ENCODE measurements around the gene TNFRSF21.
"Not testable (repeated sequence)": the region's sequence is repeated elsewhere in the genome, so short reads cannot be mapped to it uniquely, and the experiment has no call there.

Gene TNFRSF21

GRCh38 chr6:47309291-47310130 is at the start of gene TNFRSF21:
Gene TNFRSF21, minus strand, starts transcription at chr6:47309905. Its CDS starts 394 bp downstream, at chr6:47309511.
- DNase-seq (ENCODE audit: low read depth in 3 of 3, low spot score in 1 of 3), result peak; percentile 16 to 65 (median 35)

GRCh38 chr6:47358440-47359225 is 48.9 kb upstream of the TNFRSF21 start:
- DNase-seq (ENCODE audit: low read depth in 3 of 3, low spot score in 1 of 3), result no peak

DNA sequence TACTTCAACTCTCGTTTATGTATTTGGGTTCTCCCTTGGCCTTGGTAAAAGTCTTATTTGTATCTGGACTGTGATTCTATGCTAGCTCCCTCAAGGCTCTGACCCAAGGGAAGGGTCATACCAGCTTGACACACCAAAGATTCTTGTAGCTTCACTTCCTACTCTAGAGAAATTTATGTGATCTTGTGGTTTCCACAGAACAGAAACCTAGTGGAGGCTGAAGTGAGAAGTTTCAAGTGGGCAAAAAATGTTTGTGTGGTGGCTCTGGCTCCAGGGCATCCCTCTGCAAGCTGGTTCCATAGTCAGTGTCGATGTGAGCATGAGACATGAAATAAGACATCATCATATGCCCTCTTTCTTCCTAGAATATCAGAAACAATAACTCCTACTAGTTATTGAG is 48.1 kb upstream of the TNFRSF21 start:
- DNase-seq (ENCODE audit: low read depth in 3 of 3, low spot score in 1 of 3), result no peak

GRCh38 chr6:47355496-47355895 is 45.8 kb upstream of the TNFRSF21 start:
- no peak for DNase-seq (ENCODE audit: low read depth in 3 of 3, low spot score in 1 of 3)

GRCh38 chr6:47353871-47354270 is 44.2 kb upstream of the TNFRSF21 start:
- no peak for DNase-seq (ENCODE audit: low read depth in 3 of 3, low spot score in 1 of 3)

GRCh38 chr6:47352966-47353365 is 43.3 kb upstream of the TNFRSF21 start:
- DNase-seq (ENCODE audit: low read depth in 3 of 3, low spot score in 1 of 3), result no peak

DNA sequence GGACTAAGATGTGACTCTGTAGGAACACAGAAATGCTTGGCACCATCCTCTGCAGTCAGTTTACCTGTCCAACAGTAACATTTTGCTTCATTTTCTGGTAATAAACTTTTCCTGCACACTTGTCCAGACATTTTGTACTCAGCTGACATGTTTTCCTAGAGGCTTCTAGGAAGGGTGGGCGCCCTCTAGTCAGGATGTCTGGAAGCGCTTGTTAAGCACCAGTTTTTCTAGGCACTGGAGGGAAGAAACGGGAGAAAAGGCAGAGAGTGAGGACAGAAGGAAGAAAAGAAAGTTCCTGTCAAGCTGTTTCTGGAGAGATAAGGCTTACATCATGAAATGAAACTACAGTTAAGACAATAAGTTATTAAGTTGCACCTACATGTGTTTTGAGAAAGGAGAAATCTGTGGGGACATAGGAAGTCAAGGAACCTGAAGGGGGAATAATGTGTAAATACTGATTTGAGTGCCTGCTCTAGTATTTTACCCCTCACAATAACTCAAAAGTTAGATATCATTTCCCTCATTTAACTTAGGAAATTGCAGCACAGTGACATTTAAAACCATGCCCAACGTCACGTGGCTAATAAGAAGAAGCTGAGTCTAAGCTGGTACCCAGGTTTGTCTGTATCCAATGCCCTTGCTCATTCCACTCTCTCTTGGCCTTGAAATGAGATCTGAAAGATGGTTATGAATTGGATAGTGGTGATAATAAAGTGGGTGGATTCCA is 42.7 kb upstream of the TNFRSF21 start:
- no peak for DNase-seq (ENCODE audit: low read depth in 3 of 3, low spot score in 1 of 3)

GRCh38 chr6:47351621-47352020 is 41.9 kb upstream of the TNFRSF21 start:
- DNase-seq (ENCODE audit: low read depth in 3 of 3, low spot score in 1 of 3), result no peak

DNA sequence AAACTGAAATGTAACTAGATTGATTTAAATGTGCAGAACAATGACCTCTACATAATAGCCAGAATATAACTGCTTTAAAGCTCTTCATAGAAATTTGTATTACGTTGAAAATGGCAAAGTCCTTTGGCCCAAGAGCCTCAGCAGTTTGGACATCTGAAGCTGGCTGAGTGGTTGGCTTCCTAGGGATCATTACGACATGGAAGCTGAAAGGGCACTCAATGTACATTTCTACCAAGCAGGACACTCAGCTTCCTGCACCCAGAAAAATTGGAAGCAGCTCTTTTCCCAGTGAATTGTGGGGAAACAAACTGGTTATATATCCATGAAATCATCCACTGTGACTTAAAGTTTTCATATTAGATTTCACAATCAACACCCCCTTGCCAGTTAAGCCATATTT is 40.2 kb upstream of the TNFRSF21 start:
- DNase-seq (ENCODE audit: low read depth in 3 of 3, low spot score in 1 of 3), result no peak

GRCh38 chr6:47348316-47348863 is 38.7 kb upstream of the TNFRSF21 start:
- no peak for DNase-seq (ENCODE audit: low read depth in 3 of 3, low spot score in 1 of 3)

DNA sequence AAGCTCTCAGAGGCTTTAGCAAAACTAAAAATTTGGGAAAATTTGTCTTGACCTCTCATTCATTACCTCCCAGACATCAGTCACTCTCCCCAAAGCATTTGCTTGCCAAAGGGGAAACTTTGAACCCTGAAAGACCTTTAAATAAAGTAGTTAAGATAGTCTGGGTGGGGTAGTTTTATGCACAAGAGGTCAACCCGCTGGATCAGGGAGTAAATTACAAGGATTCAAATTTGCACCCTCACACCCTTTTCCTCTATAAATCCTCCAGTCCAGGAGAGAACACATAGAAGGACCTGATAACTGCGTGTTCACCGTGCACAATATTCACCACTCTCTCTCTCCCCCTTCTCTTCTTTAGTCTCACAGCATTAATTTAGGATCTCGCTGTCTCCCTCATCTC is 36.1 kb upstream of the TNFRSF21 start:
- no peak for DNase-seq (ENCODE audit: low read depth in 3 of 3, low spot score in 1 of 3)

DNA sequence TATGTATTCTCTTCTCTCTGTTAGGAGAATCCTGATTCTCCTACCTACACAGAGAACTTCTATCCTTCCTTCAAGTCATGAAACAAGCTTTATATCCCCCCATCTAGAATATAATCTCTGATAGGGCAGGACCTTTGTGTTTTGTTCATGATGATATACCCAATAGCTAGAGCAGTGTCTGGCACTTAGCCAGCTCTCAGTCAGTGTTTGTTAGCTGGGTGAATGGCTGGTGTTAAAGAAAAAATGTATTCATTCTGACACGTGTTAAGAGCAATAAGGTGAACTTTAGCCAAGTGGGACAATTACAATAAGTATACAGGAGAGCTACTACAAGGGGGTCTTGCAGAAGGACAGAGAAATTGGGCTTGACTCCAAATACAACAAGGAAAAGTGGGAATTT is 34.3 kb upstream of the TNFRSF21 start:
- no peak for DNase-seq (ENCODE audit: low read depth in 3 of 3, low spot score in 1 of 3)

GRCh38 chr6:47343600-47343999 is 33.9 kb upstream of the TNFRSF21 start:
- DNase-seq (ENCODE audit: low read depth in 3 of 3, low spot score in 1 of 3), result no peak

DNA sequence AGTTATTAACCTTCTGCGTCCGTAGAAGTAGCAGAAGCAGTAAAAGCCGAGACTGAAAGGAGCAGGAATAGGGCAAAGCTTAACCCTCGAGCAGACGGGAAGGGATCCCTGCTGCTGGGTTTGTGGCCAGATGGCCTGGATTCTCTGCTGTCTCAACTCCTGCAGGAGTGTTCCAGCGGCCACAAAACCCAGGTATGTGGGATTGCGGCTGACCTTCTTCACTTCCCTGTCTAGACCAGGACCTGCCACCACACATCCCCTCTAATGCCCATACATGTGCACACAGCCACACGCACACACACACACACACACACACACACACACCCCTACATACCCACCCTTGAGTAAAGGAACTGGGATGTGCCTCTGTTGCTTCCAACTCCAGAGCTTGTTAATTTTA is 33.1 kb upstream of the TNFRSF21 start:
- DNase-seq (ENCODE audit: low read depth in 3 of 3, low spot score in 1 of 3), result no peak

DNA sequence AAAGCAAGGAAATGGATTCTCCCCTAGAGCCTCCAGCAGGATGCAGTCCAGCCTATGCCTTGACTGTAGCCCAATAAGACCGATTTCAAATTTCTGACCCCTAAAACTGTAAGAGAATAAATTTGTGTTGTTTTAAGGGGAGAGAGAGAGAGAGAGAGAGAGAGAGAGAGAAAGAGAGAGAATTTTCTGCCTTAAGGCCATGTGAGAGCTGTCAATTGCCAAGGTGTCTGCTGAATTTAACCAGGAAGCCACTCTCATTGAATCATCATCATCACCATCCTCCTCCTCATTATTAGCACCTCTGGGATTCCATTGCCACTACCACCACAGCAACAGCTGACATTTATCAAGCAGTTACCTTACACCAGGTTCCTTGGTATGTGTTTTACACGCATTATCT is 27.8 kb upstream of the TNFRSF21 start:
- DNase-seq (ENCODE audit: low read depth in 3 of 3, low spot score in 1 of 3), result no peak

DNA sequence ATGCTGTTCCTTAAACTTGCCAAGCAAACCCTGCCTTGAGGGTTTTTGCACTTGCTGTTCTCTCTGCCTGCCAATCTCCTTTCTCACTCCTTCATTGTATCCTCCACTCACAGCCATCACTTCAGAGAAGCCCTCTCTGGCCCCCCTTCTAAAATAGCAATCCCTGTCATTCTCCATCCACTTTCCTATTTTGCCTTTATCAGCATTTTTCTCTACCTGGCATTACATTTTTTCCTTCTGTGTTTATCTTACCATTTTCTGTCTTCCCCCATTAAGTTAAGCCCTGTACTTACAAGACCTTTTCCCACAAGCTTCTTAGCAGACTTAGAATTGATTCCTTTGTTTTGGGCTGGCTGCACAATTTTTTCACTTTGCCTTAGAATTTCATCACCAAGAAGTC is 26.6 kb upstream of the TNFRSF21 start:
- DNase-seq (ENCODE audit: low read depth in 3 of 3, low spot score in 1 of 3), result no peak

GRCh38 chr6:47335466-47335865 is 25.8 kb upstream of the TNFRSF21 start:
- DNase-seq (ENCODE audit: low read depth in 3 of 3, low spot score in 1 of 3), result no peak

GRCh38 chr6:47334334-47334733 is 24.6 kb upstream of the TNFRSF21 start:
- DNase-seq (ENCODE audit: low read depth in 3 of 3, low spot score in 1 of 3), result no peak

GRCh38 chr6:47328606-47329005 is 18.9 kb upstream of the TNFRSF21 start:
- DNase-seq (ENCODE audit: low read depth in 3 of 3, low spot score in 1 of 3), result not testable (repeated sequence)

GRCh38 chr6:47328139-47328538 is 18.4 kb upstream of the TNFRSF21 start:
- DNase-seq (ENCODE audit: low read depth in 3 of 3, low spot score in 1 of 3), result not testable (repeated sequence)

DNA sequence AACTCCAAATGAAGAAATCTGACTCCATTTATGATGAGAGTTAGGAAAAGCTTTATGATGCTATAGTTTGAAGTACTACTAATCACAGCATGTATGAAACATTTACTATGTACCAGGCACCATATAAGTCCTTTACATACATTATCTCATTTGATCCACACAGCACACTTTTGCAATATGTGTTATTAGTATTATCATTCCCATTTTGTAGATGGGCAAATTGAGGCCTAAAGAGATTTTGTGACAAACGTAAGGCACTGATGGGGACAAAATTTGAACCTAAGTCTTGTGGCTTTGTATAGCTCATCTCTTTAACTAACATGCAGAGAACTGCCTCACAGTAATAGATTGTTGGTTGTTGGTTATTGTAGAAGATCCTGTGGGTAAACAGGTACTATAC is 14.2 kb upstream of the TNFRSF21 start:
- DNase-seq (ENCODE audit: low read depth in 3 of 3, low spot score in 1 of 3), result no peak
